Lung (tissue), 12 donors: Measurements from ENCODE around the gene PIWIL1. TPM values are rescaled to one million over a fixed set of nuclear protein-coding genes. Genes with fewer than 3 reads are reported as not detected.

Source experiments
- ATAC-seq: fragments of 200-7000 bp; cut with Tn5 transposase; one replicate; pipeline ENCODE4 v1.9.1; 2020; ENCODE audit warnings: moderate number of reproducible peaks; ENCODE audit not compliant: insufficient read depth, low FRiP score
- DNase-seq, 3 donors: peaks; one replicate each; pipeline ENCODE4 v3.0.0-alpha.2; 2013 to 2017
- H3K27ac ChIP-seq, 2 donors: one replicate each; pipeline ENCODE4 v1.5.1; 2013; ENCODE audit warnings: mild to moderate bottlenecking in 2 of 2, moderate library complexity in 2 of 2, control low read depth in 1 of 2, inconsistent platforms in 1 of 2, low read depth in 1 of 2, low read length in 1 of 2
- H3K27me3 ChIP-seq, 3 donors: one replicate each; pipeline ENCODE4 v1.5.1; 2013; ENCODE audit warnings: low read length in 2 of 3; ENCODE audit not compliant: control insufficient read depth in 3 of 3, insufficient read depth in 3 of 3
- H3K36me3 ChIP-seq, 4 donors: one replicate each; pipeline ENCODE4 v1.5.1; 2013; ENCODE audit warnings: low read length in 4 of 4, mild to moderate bottlenecking in 1 of 4, moderate library complexity in 1 of 4; ENCODE audit not compliant: control insufficient read depth in 4 of 4, insufficient read depth in 4 of 4
- H3K4me1 ChIP-seq, 5 donors: one replicate each; pipeline ENCODE4 v1.5.1; 2013; ENCODE audit warnings: low read length in 5 of 5, mild to moderate bottlenecking in 2 of 5, moderate library complexity in 1 of 5; ENCODE audit not compliant: control insufficient read depth in 5 of 5, insufficient read depth in 5 of 5
- H3K4me3 ChIP-seq: one replicate; pipeline ENCODE4 v1.5.1; 2013; ENCODE audit warnings: mild to moderate bottlenecking, control low read depth, moderate library complexity
- H3K9ac ChIP-seq, 2 donors: one replicate each; pipeline ENCODE4 v1.5.1; 2013; ENCODE audit warnings: low read length in 2 of 2, control low read depth in 1 of 2; ENCODE audit not compliant: insufficient read depth in 1 of 2
- H3K9me3 ChIP-seq, 4 donors: one replicate each; pipeline ENCODE4 v1.5.1; 2013; ENCODE audit warnings: low read length in 3 of 4, mild to moderate bottlenecking in 1 of 4, moderate library complexity in 1 of 4; ENCODE audit not compliant: control insufficient read depth in 4 of 4, insufficient read depth in 3 of 4
- whole genome bisulfite sequencing, 2 donors: extraction: QIAGEN DNeasy Blood & Tissue Kit; methylation state at CpG; one replicate each; pipeline ENCODE4 v1.1.7; 2013; 5-methylcytosine and 5-hydroxymethylcytosine counted together
- polyA plus RNA-seq, 2 donors: library from polyadenylated mRNA; stranded (reverse); fragments of 200-250 nt; gene quantifications; one replicate each; pipeline ENCODE4 v1.2.1, GENCODE V29; 2013
- total RNA-seq, 2 donors: library from RNA; depleted of rRNA in 1 of 2; stranded (reverse); fragments of >200 nt in 1 of 2; gene quantifications; one replicate each; pipeline ENCODE4 v1.2.1, GENCODE V29; 2014 to 2021
- TF ChIP-seq, protein P1 (sequence below): IDR thresholded peaks from 2 replicates; pipeline ENCODE4 v1.5.1; 2012; ENCODE audit warnings: mild to moderate bottlenecking; ENCODE audit errors: control extremely low read depth, extremely low read depth
- donor health status: control.
- donor health status: control.
- donor health status: Bipolar disorder and iron deficiency.
- donor health status: healthy.
- donor health status: DM: yes; HTN: yes; CAD: no.

The PIWIL1 gene
- total and polyA plus RNA-seq, 4 donors, result not detected

DNA sequence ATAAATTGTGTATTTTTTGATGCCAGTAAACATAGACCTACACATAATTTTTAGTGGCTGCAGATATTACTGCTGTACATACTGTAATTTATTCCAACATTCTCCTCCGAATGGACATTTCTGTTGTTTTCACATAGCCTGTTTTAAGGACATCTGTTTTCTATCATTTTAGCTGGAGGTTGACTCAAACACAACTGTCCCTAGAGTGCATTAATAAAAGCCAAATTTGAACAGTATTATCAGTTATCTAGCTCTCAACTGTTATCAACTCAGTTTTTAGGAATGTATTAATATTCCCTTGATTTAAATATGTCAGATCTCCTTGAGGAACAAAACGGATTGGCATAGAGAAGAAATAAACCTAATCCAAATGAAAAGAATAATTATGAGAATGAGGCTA is 17.2 kb upstream of the PIWIL1 start:
- no peak overlapping the region for H3K27ac ChIP-seq
- no peak overlapping the region for H3K4me3 ChIP-seq
- no peaks in the 10 kb centered on the region for H3K36me3 ChIP-seq
- DNase-seq (no peak), ATAC-seq (no peak)
- H3K4me1 ChIP-seq, result peaks cover 0 to 9% (median 0%) of the 10 kb centered on the region in 5 donors
- peaks cover 0 to 2% (median 0%) of the 10 kb centered on the region in 3 donors for H3K27me3 ChIP-seq
- no peak overlapping the region for H3K9ac ChIP-seq
- TF ChIP-seq, protein P1, sequence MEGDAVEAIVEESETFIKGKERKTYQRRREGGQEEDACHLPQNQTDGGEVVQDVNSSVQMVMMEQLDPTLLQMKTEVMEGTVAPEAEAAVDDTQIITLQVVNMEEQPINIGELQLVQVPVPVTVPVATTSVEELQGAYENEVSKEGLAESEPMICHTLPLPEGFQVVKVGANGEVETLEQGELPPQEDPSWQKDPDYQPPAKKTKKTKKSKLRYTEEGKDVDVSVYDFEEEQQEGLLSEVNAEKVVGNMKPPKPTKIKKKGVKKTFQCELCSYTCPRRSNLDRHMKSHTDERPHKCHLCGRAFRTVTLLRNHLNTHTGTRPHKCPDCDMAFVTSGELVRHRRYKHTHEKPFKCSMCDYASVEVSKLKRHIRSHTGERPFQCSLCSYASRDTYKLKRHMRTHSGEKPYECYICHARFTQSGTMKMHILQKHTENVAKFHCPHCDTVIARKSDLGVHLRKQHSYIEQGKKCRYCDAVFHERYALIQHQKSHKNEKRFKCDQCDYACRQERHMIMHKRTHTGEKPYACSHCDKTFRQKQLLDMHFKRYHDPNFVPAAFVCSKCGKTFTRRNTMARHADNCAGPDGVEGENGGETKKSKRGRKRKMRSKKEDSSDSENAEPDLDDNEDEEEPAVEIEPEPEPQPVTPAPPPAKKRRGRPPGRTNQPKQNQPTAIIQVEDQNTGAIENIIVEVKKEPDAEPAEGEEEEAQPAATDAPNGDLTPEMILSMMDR, result no peak
- no peaks in the 10 kb centered on the region for H3K9me3 ChIP-seq
- WGBS, 2 donors, result 75 to 88% methylated on average over 2 of the region's 2 CpGs

DNA sequence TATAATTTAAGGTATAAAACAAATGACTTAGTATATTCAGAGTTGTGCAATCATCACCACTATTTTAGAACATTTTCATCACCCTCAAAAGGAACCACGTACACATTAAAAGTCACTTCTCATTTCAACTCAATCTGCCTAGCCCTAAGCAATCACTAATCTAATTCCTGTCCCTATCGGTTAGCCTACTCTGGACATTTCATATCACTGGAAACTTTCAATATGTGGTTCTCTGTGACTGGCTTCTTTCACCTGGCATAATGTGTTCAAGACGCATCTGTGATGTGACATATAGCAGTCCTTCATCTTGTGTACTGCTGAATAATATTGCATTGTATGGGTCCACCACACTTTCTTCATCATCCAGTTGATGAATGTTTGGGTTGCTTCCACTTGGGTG is 15.4 kb upstream of the PIWIL1 start:
- no peak overlapping the region for H3K27ac ChIP-seq
- H3K9me3 ChIP-seq, result no peaks in the 10 kb centered on the region
- H3K27me3 ChIP-seq, result peaks cover 0 to 2% (median 0%) of the 10 kb centered on the region in 3 donors
- no peak overlapping the region for H3K9ac ChIP-seq
- H3K36me3 ChIP-seq, result no peaks in the 10 kb centered on the region
- DNase-seq, result no peak
- H3K4me1 ChIP-seq, result peaks cover 0 to 9% (median 0%) of the 10 kb centered on the region in 5 donors
- ATAC-seq, result no peak
- H3K4me3 ChIP-seq, result no peak overlapping the region
- 87 to 90% methylated on average over 3 of the region's 3 CpGs for WGBS, 2 donors
- TF ChIP-seq, protein P1, result no peak

DNA sequence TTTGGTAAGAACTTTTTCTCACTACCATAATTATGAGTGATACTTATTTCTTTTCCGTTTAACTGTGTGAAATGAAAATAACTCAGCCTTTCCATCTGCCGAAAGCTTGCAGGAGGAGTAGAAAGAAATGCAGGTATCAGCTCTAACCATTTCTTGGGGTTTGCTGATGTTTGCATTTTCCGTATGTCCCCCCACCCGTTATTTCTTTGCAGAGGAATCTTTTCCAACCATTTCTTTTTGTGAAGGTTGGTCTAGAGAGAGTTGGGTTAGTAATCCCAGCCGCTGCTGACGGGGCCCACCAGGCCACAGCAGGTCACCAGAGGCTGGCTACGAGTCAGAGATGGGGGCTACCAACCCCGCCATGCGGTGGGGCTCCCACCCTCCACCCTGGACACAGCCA is 7.0 kb upstream of the PIWIL1 start:
- DNase-seq, result no peak
- H3K9me3 ChIP-seq, result peaks cover 0 to 3% (median 0%) of the 10 kb centered on the region in 4 donors
- ATAC-seq, result no peak
- no peaks in the 10 kb centered on the region for H3K4me1 ChIP-seq
- 88 to 94% methylated on average over 9 of the region's 9 CpGs for WGBS, 2 donors
- no peak overlapping the region for H3K4me3 ChIP-seq
- H3K9ac ChIP-seq, result no peak overlapping the region
- H3K36me3 ChIP-seq, result no peaks in the 10 kb centered on the region
- H3K27ac ChIP-seq, result no peak overlapping the region
- H3K27me3 ChIP-seq, result peaks cover 0 to 23% (median 0%) of the 10 kb centered on the region in 3 donors
- TF ChIP-seq, protein P1, result no peak

DNA sequence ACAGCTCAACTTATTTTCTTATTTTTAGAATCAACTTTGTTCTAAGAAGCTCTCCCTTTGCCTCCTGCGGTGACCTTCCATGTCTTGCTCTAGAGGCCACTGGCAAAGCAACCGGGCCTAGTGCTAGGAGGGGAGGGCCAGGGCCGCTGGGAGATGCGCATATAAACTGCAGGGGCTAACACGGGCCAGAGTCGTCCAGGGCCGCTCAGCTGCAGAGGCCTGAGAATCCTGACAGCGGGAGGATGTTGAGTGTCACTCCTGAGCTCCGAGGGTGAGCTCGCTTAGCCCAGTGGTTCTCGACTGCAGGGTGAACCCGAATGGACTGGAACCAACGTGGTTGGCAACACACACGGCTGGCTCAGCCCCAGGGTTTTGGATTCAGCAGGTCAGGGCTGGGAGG is 6.5 kb upstream of the PIWIL1 start:
- no peak overlapping the region for H3K4me3 ChIP-seq
- TF ChIP-seq, protein P1, result no peak
- no peak overlapping the region for H3K9ac ChIP-seq
- ATAC-seq (no peak), DNase-seq (no peak)
- 82 to 86% methylated on average over 14 of the region's 14 CpGs for WGBS, 2 donors
- no peaks in the 10 kb centered on the region for H3K4me1 ChIP-seq
- peaks cover 0 to 23% (median 3%) of the 10 kb centered on the region in 3 donors for H3K27me3 ChIP-seq
- H3K27ac ChIP-seq, result no peak overlapping the region
- H3K36me3 ChIP-seq, result no peaks in the 10 kb centered on the region
- peaks cover 0 to 3% (median 0%) of the 10 kb centered on the region in 4 donors for H3K9me3 ChIP-seq
